ENCODE results near the gene CANT1.

Gene CANT1

GRCh38 chr17:79014158-79014758, 4.7 kb upstream of the CANT1 start:
- no peak overlapping the region for H3K4me3 ChIP-seq (ENCODE audit: low read depth, low read length)
- DNase-seq (ENCODE audit: low read depth), result no peak

GRCh38 chr17:79012563-79013134, 3.1 kb upstream of the CANT1 start:
- DNase-seq (ENCODE audit: low read depth), result no peak
- no peak overlapping the region for H3K4me3 ChIP-seq (ENCODE audit: low read depth, low read length)

GRCh38 chr17:79011451-79012147, 2.0 kb upstream of the CANT1 start:
- no peak for DNase-seq (ENCODE audit: low read depth)
- H3K4me3 ChIP-seq (ENCODE audit: low read depth, low read length), result no peak overlapping the region

- H3K4me3 ChIP-seq (ENCODE audit: low read depth, low read length), result peak overlapping the region; percentile 85
- no peak for DNase-seq (ENCODE audit: low read depth)
Measured at GRCh38 chr17:79010304-79010646, 711 bp upstream of the CANT1 start.

- no peak for DNase-seq (ENCODE audit: low read depth)
Measured at GRCh38 chr17:79008666-79009387, 737 bp downstream of the CANT1 start.

GRCh38 chr17:79007504-79008381, 1.8 kb downstream of the CANT1 start:
- DNase-seq (ENCODE audit: low read depth), result no peak
- no peak overlapping the region for H3K4me3 ChIP-seq (ENCODE audit: low read depth, low read length)

More at GRCh38 chr17:79008666-79009387, 737 bp downstream of the CANT1 start:
- peak overlapping the region; percentile 85 for H3K4me3 ChIP-seq (ENCODE audit: low read depth, low read length)

GRCh38 chr17:79006794-79007503, 2.6 kb downstream of the CANT1 start:
- DNase-seq (ENCODE audit: low read depth), result no peak
- no peak overlapping the region for H3K4me3 ChIP-seq (ENCODE audit: low read depth, low read length)

GRCh38 chr17:79006046-79006445, 3.5 kb downstream of the CANT1 start:
- DNase-seq (ENCODE audit: low read depth), result no peak
- H3K4me3 ChIP-seq (ENCODE audit: low read depth, low read length), result no peak overlapping the region

GRCh38 chr17:79005063-79005861, 4.3 kb downstream of the CANT1 start:
- no peak overlapping the region for H3K4me3 ChIP-seq (ENCODE audit: low read depth, low read length)
- DNase-seq (ENCODE audit: low read depth), result no peak

GRCh38 chr17:79003661-79004411, 5.7 kb downstream of the CANT1 start:
- H3K4me3 ChIP-seq (ENCODE audit: low read depth, low read length), result no peak overlapping the region
- no peak for DNase-seq (ENCODE audit: low read depth)

- no peak overlapping the region for H3K4me3 ChIP-seq (ENCODE audit: low read depth, low read length)
- DNase-seq (ENCODE audit: low read depth), result no peak
Measured at GRCh38 chr17:79002796-79003593, 6.6 kb downstream of the CANT1 start.

GRCh38 chr17:79002291-79002690, 7.3 kb downstream of the CANT1 start:
- no peak overlapping the region for H3K4me3 ChIP-seq (ENCODE audit: low read depth, low read length)
- DNase-seq (ENCODE audit: low read depth), result no peak

- no peak overlapping the region for H3K4me3 ChIP-seq (ENCODE audit: low read depth, low read length)
- DNase-seq (ENCODE audit: low read depth), result no peak
Measured at GRCh38 chr17:79001190-79002020, 8.2 kb downstream of the CANT1 start.

GRCh38 chr17:79000396-79001189, 9.0 kb downstream of the CANT1 start:
- DNase-seq (ENCODE audit: low read depth), result no peak
- H3K4me3 ChIP-seq (ENCODE audit: low read depth, low read length), result no peak overlapping the region

- DNase-seq (ENCODE audit: low read depth), result no peak
- H3K4me3 ChIP-seq (ENCODE audit: low read depth, low read length), result no peak overlapping the region
Measured at GRCh38 chr17:78999947-79000395, 9.6 kb downstream of the CANT1 start.

All from skeletal muscle cell (primary cell).